ENCODE measurements around the gene TRAF5. TPM values are rescaled to one million over a fixed set of nuclear protein-coding genes. Genes with fewer than 3 reads are reported as not detected.

The TRAF5 gene
- total RNA-seq, 4 donors from 2014 or later = 2.7 to 9.2 (median 4.0) TPM

DNA sequence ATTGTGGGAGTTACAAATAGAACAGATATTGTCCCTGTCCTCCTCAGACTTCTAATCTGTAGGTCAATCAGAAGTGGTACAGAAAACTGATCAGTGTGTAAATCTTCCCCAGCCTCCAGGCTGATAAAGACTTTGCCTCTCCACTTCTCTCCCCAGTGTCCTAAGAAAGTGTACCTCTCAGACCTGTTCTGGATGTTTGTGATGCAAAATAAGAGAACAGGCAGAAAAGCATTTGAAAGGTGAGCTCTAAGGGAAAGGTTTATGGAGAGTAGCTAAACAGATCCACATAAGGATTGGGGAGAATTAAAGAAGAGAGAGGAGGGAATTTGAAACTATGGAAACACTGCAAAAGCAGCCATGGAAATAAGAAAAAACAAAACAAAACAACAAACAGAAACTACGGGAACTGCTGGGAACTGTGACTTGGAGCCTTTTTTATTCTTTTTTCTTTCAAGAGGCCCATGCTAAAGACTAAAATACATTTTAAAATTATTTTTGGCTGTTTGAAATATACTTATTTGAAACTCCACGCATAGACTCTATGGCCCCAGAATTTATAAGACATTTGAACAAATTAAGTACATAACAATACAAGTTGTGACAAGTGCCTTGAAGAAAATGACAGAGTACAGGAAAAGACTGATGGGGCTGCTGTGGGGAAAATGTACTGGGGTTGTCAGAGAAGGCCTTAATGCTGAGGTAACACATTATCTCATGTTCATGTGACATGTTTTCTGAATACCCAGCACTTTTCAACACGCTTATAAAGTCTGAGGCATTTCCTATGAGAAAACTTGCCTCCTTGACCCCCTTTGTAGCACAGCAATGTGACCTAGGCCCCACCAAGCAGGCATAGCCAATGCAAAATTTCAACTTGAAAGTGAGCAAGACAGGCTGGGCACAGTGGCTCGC, 51.2 kb downstream of the TRAF5 start:
- H3K27ac ChIP-seq = peak overlapping the region in 2 of 4 donors; percentile 20 to 40
- TF ChIP-seq, protein P1, sequence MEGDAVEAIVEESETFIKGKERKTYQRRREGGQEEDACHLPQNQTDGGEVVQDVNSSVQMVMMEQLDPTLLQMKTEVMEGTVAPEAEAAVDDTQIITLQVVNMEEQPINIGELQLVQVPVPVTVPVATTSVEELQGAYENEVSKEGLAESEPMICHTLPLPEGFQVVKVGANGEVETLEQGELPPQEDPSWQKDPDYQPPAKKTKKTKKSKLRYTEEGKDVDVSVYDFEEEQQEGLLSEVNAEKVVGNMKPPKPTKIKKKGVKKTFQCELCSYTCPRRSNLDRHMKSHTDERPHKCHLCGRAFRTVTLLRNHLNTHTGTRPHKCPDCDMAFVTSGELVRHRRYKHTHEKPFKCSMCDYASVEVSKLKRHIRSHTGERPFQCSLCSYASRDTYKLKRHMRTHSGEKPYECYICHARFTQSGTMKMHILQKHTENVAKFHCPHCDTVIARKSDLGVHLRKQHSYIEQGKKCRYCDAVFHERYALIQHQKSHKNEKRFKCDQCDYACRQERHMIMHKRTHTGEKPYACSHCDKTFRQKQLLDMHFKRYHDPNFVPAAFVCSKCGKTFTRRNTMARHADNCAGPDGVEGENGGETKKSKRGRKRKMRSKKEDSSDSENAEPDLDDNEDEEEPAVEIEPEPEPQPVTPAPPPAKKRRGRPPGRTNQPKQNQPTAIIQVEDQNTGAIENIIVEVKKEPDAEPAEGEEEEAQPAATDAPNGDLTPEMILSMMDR (IDR thresholded peaks at IDR 0.05) = no peak
- TF ChIP-seq POLR2A (IDR thresholded peaks at IDR 0.05) = no peak
- WGBS, 2 donors = 51% methylated on average over 3 to 4 of the region's 4 CpGs
- H3K4me1 ChIP-seq = peaks cover 0 to 15% (median 3%) of the 10 kb centered on the region in 3 donors
- intact Hi-C loops (cut with DNase I) = no loop called here
- peaks cover 0 to 10% (median 0%) of the 10 kb centered on the region in 3 donors for H3K36me3 ChIP-seq
- no peaks in the 10 kb centered on the region for H3K27me3 ChIP-seq
- H3K9me3 ChIP-seq = no peaks in the 10 kb centered on the region
- H3K4me3 ChIP-seq = no peak overlapping the region
- no peak for DNase-seq

DNA sequence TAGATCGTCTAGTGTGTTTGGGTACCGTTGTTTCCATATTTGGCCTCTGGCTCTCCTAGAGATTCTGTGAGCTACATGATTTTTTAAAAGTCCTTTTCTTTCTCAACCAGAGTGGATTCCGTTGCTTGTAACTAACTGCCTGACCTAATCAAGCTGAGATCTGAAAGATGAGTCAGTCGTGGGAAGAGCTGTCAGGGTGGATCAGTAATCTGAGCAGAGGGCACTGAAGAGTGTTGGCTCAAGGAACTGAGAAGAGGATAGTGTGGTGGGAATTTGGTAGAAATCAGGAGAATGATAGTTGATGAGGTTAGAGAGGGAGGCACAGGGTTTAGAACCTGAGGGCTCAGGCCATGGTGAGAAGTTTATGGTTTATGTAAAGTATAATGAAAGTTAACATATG, 52.2 kb downstream of the TRAF5 start:
- DNase-seq = no peak
- peaks cover 0 to 24% (median 10%) of the 10 kb centered on the region in 3 donors for H3K4me1 ChIP-seq
- H3K27me3 ChIP-seq = no peaks in the 10 kb centered on the region
- H3K9me3 ChIP-seq = no peaks in the 10 kb centered on the region
- intact Hi-C loops (cut with DNase I) = no loop called here
- no peak overlapping the region for H3K4me3 ChIP-seq
- TF ChIP-seq POLR2A (IDR thresholded peaks at IDR 0.05) = no peak
- TF ChIP-seq, protein P1 (IDR thresholded peaks at IDR 0.05) = no peak
- no peak overlapping the region for H3K27ac ChIP-seq
- 49 to 67% methylated on average over 4 of the region's 4 CpGs for WGBS, 2 donors
- peaks cover 0 to 6% (median 0%) of the 10 kb centered on the region in 3 donors for H3K36me3 ChIP-seq

DNA sequence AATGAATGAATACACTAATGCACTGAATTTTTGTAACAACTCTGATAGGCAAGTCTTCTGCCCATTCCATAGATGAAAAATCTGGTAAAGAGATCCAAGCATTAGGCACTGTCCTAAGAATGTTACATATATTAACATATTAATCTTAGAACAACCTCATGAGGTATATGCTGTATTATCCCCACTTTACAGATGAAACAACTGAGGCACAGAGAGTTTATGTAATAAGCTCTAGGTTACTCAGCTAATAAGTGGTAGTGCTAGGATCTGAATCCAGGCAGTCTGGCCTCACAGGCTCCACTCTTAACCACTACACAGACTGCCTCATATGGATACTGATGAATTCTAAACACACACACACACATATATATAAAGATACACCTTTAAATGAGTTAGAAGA, 52.8 kb downstream of the TRAF5 start:
- Histone ChIP-seq H3K4me1 (peaks cover 0 to 24% (median 11%) of the 10 kb centered on the region in 3 donors), H3K36me3 (no peaks in the 10 kb centered on the region), H3K27ac (no peak overlapping the region), H3K9me3 (no peaks in the 10 kb centered on the region), H3K27me3 (no peaks in the 10 kb centered on the region), H3K4me3 (no peak overlapping the region)
- intact Hi-C loops (cut with DNase I) = no loop called here
- no peak for DNase-seq
- TF ChIP-seq, protein P1 (IDR thresholded peaks at IDR 0.05) = no peak
- TF ChIP-seq POLR2A (IDR thresholded peaks at IDR 0.05) = no peak

DNA sequence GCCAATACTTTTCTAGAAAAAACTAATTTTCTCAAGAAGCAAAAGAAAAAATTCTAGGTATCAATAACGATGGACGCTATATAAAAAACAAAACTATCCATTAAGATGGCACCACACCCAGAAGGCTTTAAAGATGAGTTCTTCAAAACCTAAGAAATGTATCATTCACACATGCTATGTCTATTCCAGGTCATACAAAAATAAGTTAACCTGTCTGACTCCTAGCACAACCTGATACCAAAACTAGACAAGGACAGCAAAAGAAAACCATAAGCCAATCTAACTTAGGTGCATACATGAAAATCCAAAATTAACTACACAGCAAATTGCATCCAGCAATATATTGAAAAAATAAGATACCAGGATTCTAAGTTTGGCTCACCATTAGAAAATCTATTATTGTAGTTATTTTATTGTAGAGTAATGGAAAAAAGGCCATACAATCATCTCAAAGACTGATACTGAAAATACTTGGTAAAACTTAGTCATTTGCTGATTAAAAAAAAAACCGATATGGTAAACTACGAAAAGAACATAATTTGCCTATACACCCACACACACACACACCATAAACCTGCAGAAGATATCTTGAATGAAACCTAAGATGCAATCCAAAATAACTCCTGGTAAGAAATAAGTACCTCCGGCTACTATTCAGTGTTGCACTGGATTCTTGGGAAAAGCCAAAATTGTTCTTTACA, 55.0 kb downstream of the TRAF5 start:
- H3K9me3 ChIP-seq = no peaks in the 10 kb centered on the region
- intact Hi-C loops (cut with DNase I) = no loop called here
- H3K36me3 ChIP-seq = no peaks in the 10 kb centered on the region
- peaks cover 0 to 24% (median 11%) of the 10 kb centered on the region in 3 donors for H3K4me1 ChIP-seq
- TF ChIP-seq POLR2A (IDR thresholded peaks at IDR 0.05) = no peak
- TF ChIP-seq, protein P1 (IDR thresholded peaks at IDR 0.05) = no peak
- H3K27ac ChIP-seq = peak overlapping the region in 1 of 4 donors; percentile 94
- no peaks in the 10 kb centered on the region for H3K27me3 ChIP-seq
- DNase-seq = no peak
- H3K4me3 ChIP-seq = peak overlapping the region in 2 of 4 donors; percentile 72 to 75
- WGBS, 2 donors = 66 to 73% methylated on average over 5 of the region's 5 CpGs
